RWPE2 (cell line): ENCODE data around the gene ZNF57.
A peak's percentile ranks its signal among the peaks of the same experiment; 100 is the strongest.
"Not testable (repeated sequence)": the region's sequence is repeated elsewhere in the genome, so short reads cannot be mapped to it uniquely, and the experiment has no call there.

Source experiments
- ATAC-seq: fragments of 200-7000 bp; cut with Tn5 transposase; 3 replicates; pipeline ENCODE4 v1.9.1; 2021; ENCODE audit warnings: low read depth
- DNase-seq: peaks from one replicate; pipeline ENCODE4 v3.0.0-alpha.2; 2020; ENCODE audit warnings: low spot score
- H3K27ac ChIP-seq: fragments of 450-650 bp; 2 replicates; pipeline ENCODE4 v1.5.1; 2017; ENCODE audit warnings: mild to moderate bottlenecking; ENCODE audit not compliant: poor library complexity, severe bottlenecking
- H3K27me3 ChIP-seq: fragments of 250-450 bp; sonication (Bioruptor Pico); 2 replicates; pipeline ENCODE4 v1.5.1; 2021; ENCODE audit warnings: mild to moderate bottlenecking, moderate library complexity; ENCODE audit not compliant: insufficient read depth, poor library complexity, severe bottlenecking
- H3K36me3 ChIP-seq: fragments of 250-450 bp; sonication (Bioruptor Pico); 2 replicates; pipeline ENCODE4 v1.5.1; 2020; ENCODE audit warnings: low read depth, mild to moderate bottlenecking, moderate library complexity
- H3K4me1 ChIP-seq: fragments of 250-450 bp; sonication (Bioruptor Pico); 2 replicates; pipeline ENCODE4 v1.5.1; 2021; ENCODE audit warnings: mild to moderate bottlenecking, moderate library complexity; ENCODE audit not compliant: insufficient read depth, poor library complexity, severe bottlenecking
- H3K4me3 ChIP-seq: fragments of 250-450 bp; sonication (Bioruptor Pico); 2 replicates; pipeline ENCODE4 v1.5.1; 2021; ENCODE audit warnings: mild to moderate bottlenecking, moderate library complexity; ENCODE audit not compliant: severe bottlenecking
- H3K9me3 ChIP-seq: fragments of 250-450 bp; sonication (Bioruptor Pico); 2 replicates; pipeline ENCODE4 v1.5.1; 2021; ENCODE audit warnings: mild to moderate bottlenecking, moderate library complexity; ENCODE audit not compliant: severe bottlenecking
- CTCF ChIP-seq: fragments of 450-650 bp; IDR thresholded peaks from one replicate; pipeline ENCODE4 v1.5.1; 2017; ENCODE audit warnings: mild to moderate bottlenecking, moderate library complexity; ENCODE audit not compliant: poor library complexity, severe bottlenecking

ZNF57 gene

GRCh38 chr19:2896694-2897093 is 4.0 kb upstream of the ZNF57 start:
- no peaks in the 10 kb centered on the region for H3K27me3 ChIP-seq
- H3K4me3 ChIP-seq = no peak overlapping the region
- peaks cover 3% of the 10 kb centered on the region for H3K9me3 ChIP-seq
- no peaks in the 10 kb centered on the region for H3K4me1 ChIP-seq
- no peaks in the 10 kb centered on the region for H3K36me3 ChIP-seq
- no peak overlapping the region for H3K27ac ChIP-seq
- ATAC-seq = no peak
- DNase-seq = no peak
- no peak for TF ChIP-seq CTCF

- Histone ChIP-seq H3K9me3 (no peaks in the 10 kb centered on the region), H3K27ac (no peak overlapping the region)
- TF ChIP-seq CTCF = no peak
These were observed 2.0 kb downstream of the ZNF57 start for GRCh38 chr19:2902590-2903218.

GRCh38 chr19:2903326-2903725 is 2.6 kb downstream of the ZNF57 start:
- not testable (repeated sequence) for H3K4me3 ChIP-seq, H3K9me3 ChIP-seq, H3K27ac ChIP-seq, H3K36me3 ChIP-seq, ATAC-seq, H3K4me1 ChIP-seq, H3K27me3 ChIP-seq, DNase-seq

More at GRCh38 chr19:2902590-2903218, 2.0 kb downstream of the ZNF57 start:
- Histone ChIP-seq H3K4me1 (peaks cover under 1% of the 10 kb centered on the region), H3K27me3 (no peaks in the 10 kb centered on the region), H3K36me3 (peaks cover 7% of the 10 kb centered on the region), H3K4me3 (no peak overlapping the region)
- DNase-seq (no peak), ATAC-seq (no peak)

- DNase-seq (no peak), ATAC-seq (no peak)
- peaks cover 8% of the 10 kb centered on the region for H3K36me3 ChIP-seq
- TF ChIP-seq CTCF = no peak
- no peak overlapping the region for H3K27ac ChIP-seq
- H3K9me3 ChIP-seq = no peaks in the 10 kb centered on the region
- H3K4me3 ChIP-seq = no peak overlapping the region
- no peaks in the 10 kb centered on the region for H3K27me3 ChIP-seq
- H3K4me1 ChIP-seq = peaks cover 11% of the 10 kb centered on the region
These were observed 5.3 kb downstream of the ZNF57 start for GRCh38 chr19:2905918-2906519.

GRCh38 chr19:2906631-2907195 is 6.0 kb downstream of the ZNF57 start:
- ATAC-seq (no peak), DNase-seq (no peak)
- H3K4me3 ChIP-seq = no peak overlapping the region
- no peaks in the 10 kb centered on the region for H3K9me3 ChIP-seq
- TF ChIP-seq CTCF = no peak
- H3K4me1 ChIP-seq = peaks cover 11% of the 10 kb centered on the region
- H3K36me3 ChIP-seq = peaks cover 11% of the 10 kb centered on the region
- peak overlapping the region; percentile 80 for H3K27ac ChIP-seq
- no peaks in the 10 kb centered on the region for H3K27me3 ChIP-seq
